Peyer's patch (tissue), 4 donors: ENCODE data around the gene NPC1. TPM values are rescaled to one million over a fixed set of nuclear protein-coding genes. Genes with fewer than 3 reads are reported as not detected.
"Not testable (repeated sequence)": the region's sequence is repeated elsewhere in the genome, so short reads cannot be mapped to it uniquely, and the experiment has no call there.

Source experiments
- DNase-seq, 3 donors: peaks; one replicate each; pipeline ENCODE4 v3.0.0-alpha.2; 2017 to 2019
- H3K27ac ChIP-seq, 4 donors: fragments of 200-600 bp; sonication (generic); one replicate each; pipeline ENCODE4 v1.5.1; 2016 to 2019
- H3K27me3 ChIP-seq, 2 donors: fragments of 200-600 bp; sonication (generic); one replicate each; pipeline ENCODE4 v1.5.1; 2019
- H3K36me3 ChIP-seq, 3 donors: fragments of 200-600 bp; sonication (generic); one replicate each; pipeline ENCODE4 v1.5.1; 2016 to 2019
- H3K4me1 ChIP-seq, 4 donors: fragments of 200-600 bp; sonication (generic); one replicate each; pipeline ENCODE4 v1.5.1; 2016 to 2019
- H3K4me3 ChIP-seq, 4 donors: fragments of 200-600 bp; sonication (generic); 1 replicate in 3 of 4; 2 replicates in 1 of 4; pipeline ENCODE4 v1.5.1; 2016 to 2019; ENCODE audit warnings: mild to moderate bottlenecking in 1 of 4
- H3K9me3 ChIP-seq, 4 donors: fragments of 200-600 bp; sonication (generic); one replicate each; pipeline ENCODE4 v1.5.1; 2016 to 2019; ENCODE audit warnings: mild to moderate bottlenecking in 1 of 4
- CTCF ChIP-seq, 6 experiments: fragments of 450-650 bp in 4 of 6; fragments of 200-600 bp in 2 of 6; sonication (generic) in 1 of 6; IDR thresholded peaks; one replicate each; pipeline ENCODE4 v1.5.1; 2017 to 2019; ENCODE audit warnings: antibody characterized with exemption in 6 of 6, mild to moderate bottlenecking in 3 of 6, moderate library complexity in 1 of 6
- POLR2A ChIP-seq, 2 donors: fragments of 450-650 bp; IDR thresholded peaks; one replicate each; pipeline ENCODE4 v1.5.1; 2017; ENCODE audit warnings: antibody characterized with exemption in 2 of 2, mild to moderate bottlenecking in 2 of 2, moderate library complexity in 2 of 2
- total RNA-seq, 4 donors: library from RNA; depleted of rRNA; stranded (reverse); fragments of >200 nt; gene quantifications; one replicate each; pipeline ENCODE4 v1.1.0, GENCODE V29; 2016

NPC1 gene
- total RNA-seq, 4 donors from 2014 or later, result 62.7 to 80.1 (median 71.3) TPM

DNA sequence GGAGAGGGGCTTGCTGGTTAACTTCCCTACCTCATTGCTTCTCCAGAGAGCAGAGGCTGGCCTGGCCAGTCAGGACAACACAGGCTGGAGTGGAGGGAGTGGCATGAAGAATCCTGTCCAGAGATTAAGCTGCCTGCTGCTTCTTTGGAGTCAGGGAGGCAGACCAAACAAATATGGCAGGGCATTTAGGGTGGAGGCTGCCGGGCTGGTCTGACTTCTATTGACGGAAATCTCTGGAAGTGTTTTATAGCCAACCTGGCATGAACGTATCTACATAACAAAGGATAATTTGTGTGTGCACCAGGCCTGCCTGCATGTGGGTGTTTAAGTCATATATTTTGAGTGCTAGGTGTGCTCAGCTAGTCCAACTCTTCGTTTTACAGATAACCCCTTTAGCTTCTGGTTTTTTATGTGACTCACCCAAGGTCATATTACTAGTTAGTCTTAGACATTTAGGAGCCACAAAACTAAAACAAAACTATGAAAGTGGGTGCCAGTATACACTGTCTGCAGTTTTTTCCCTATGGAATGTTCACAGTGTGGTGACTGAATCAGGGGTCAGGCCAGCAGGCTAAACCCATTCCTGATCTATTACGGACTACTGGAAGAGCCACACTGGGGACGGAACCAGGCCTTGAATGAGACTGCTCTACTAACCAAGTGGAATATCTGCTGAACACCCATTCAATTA lies 5.5 kb downstream of the NPC1 start:
- H3K27me3 ChIP-seq, result no peaks in the 10 kb centered on the region
- H3K27ac ChIP-seq, result no peak overlapping the region
- TF ChIP-seq CTCF (IDR thresholded peaks at IDR 0.05) (no peak), POLR2A (IDR thresholded peaks at IDR 0.05) (no peak)
- H3K36me3 ChIP-seq, result peaks cover 0 to 7% (median 0%) of the 10 kb centered on the region in 3 donors
- no peaks in the 10 kb centered on the region for H3K9me3 ChIP-seq
- no peak for DNase-seq
- no peak overlapping the region for H3K4me3 ChIP-seq
- H3K4me1 ChIP-seq, result peaks cover 0 to 27% (median 11%) of the 10 kb centered on the region in 4 donors

DNA sequence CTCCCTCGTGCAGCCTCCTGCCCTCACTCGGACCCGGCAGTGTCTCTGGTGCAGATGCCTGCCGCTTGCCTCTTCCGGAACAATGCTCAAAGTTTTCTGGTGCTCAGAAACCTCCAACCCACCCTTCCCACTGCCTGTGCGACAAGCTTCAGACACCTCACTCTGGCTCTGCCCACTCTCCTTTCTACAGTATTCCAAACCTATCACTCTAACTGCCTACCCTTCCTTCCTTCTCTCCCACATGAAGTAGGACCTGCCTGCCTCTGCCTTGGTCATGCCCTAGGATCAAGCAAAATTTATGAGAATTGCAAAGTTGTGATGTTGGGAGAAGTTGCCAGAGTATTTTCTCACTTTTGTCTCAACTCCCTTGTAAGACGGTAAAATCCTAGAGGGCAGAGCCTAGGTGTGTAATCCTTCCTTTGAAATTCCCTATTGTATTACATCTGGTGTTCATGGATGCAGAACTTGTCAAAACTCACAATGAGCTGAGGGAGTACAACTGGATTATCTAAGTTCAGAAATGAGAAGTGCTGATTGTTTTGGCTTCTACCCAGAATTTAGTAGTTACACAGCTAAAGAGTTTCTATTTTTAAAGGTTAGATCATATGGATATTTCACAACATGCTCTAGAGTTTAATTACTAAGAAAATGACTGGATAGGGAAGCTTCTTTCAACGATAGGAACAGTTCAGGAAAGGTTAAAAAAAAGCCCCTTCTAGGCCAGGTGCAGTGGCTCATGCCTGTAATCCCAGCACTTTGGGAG lies 7.2 kb downstream of the NPC1 start:
- TF ChIP-seq POLR2A (IDR thresholded peaks at IDR 0.05), result no peak
- no peak for TF ChIP-seq CTCF (IDR thresholded peaks at IDR 0.05)

DNA sequence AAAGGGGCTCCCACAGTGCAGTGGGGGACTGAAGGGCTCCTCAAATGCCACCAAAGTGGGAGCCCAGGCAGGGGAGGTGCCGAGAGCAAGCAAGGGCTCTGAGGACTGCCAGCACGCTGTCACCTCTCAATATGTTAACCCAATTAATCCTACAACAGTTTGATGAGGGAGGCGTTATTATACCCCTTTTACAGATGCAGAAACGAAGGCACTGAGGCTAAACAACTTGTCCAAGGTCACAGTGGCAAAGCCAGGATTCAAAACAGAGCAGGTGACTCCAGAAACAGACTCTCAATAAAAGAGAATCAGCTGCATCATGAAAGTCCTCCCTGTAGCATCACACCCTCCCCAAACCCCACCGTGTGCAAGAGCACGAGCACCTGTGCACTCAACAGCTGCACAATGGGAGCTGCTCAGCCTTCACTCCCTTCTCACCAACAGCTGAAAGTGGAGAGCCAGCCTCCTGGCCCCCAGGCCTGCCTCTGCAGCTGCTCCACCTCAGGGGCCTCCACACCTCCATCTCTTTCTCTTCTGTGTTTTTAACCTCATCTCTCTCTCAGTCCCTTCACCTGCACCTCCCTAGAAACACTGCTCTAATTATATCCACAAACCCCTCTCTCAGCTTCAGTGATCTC lies 8.1 kb downstream of the NPC1 start:
- H3K36me3 ChIP-seq, result peaks cover 0 to 13% (median 0%) of the 10 kb centered on the region in 3 donors
- H3K9me3 ChIP-seq, result no peaks in the 10 kb centered on the region
- peaks cover 0 to 26% (median 8%) of the 10 kb centered on the region in 4 donors for H3K4me1 ChIP-seq
- no peak overlapping the region for H3K27ac ChIP-seq
- TF ChIP-seq CTCF (IDR thresholded peaks at IDR 0.05) (no peak), POLR2A (IDR thresholded peaks at IDR 0.05) (no peak)
- H3K27me3 ChIP-seq, result no peaks in the 10 kb centered on the region
- no peak for DNase-seq
- no peak overlapping the region for H3K4me3 ChIP-seq

More for the DNA sequence above, 7.2 kb downstream of the NPC1 start:
- Histone ChIP-seq H3K4me1 (peaks cover 0 to 24% (median 9%) of the 10 kb centered on the region in 4 donors), H3K36me3 (peaks cover 0 to 12% (median 0%) of the 10 kb centered on the region in 3 donors), H3K9me3 (no peaks in the 10 kb centered on the region), H3K27ac (no peak overlapping the region), H3K4me3 (no peak overlapping the region), H3K27me3 (no peaks in the 10 kb centered on the region)
- DNase-seq, result no peak

DNA sequence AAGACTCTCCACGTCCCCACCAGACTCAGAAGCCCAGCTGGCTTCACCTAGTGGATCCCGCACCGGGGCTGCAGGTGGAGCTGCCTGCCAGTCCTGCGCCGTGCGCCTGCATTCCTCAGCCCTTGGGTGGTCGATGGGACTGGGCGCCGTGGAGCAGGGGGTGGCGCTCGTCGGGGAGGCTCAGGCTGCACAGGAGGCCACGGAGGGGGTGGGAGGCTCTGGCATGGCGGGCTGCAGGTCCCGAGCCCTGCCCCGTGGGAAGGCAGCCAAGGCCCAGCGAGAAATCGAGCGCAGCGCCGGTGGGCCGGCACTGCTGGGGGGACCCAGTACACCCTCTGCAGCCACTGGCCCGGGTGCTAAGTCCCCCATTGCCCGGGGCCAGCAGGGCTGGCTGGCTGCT lies 8.8 kb downstream of the NPC1 start:
- H3K4me3 ChIP-seq, H3K27ac ChIP-seq, H3K9me3 ChIP-seq, H3K27me3 ChIP-seq, DNase-seq: not testable (repeated sequence)
- peaks cover 0 to 24% (median 7%) of the 10 kb centered on the region in 4 donors for H3K4me1 ChIP-seq
- peaks cover 0 to 20% (median 0%) of the 10 kb centered on the region in 3 donors for H3K36me3 ChIP-seq

DNA sequence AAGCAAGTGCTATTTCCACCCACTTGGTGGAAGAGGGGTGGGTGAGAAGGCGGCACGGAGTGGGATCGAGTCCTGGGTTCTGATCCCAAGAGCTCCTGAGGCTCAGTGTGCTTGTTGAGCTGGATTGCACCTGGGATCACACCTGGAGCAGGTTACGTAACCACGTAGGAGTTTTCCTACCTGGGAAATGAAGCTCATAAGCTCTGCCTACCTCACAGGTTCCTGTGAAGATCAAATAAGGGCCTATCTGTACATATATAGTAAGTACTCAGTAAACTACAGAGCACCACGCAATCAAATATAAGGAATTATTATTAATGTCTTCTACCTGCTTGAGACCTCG lies 11.0 kb downstream of the NPC1 start:
- no peak for DNase-seq
- Histone ChIP-seq H3K27me3 (no peaks in the 10 kb centered on the region), H3K9me3 (no peaks in the 10 kb centered on the region), H3K27ac (peak overlapping the region; percentile 32 to 76 (median 61)), H3K4me1 (peaks cover 0 to 18% (median 5%) of the 10 kb centered on the region in 4 donors), H3K36me3 (peaks cover 0 to 38% (median 0%) of the 10 kb centered on the region in 3 donors), H3K4me3 (no peak overlapping the region)
- TF ChIP-seq CTCF (IDR thresholded peaks at IDR 0.05) (no peak), POLR2A (IDR thresholded peaks at IDR 0.05) (no peak)
